SHP77 (cell line): ENCODE data around the gene ANKRD39.

ENCODE experiments used
- DNase-seq, 2 experiments: peaks; one replicate each; lab custom pipeline; 2025; lab: John Stamatoyannopoulos, UW

Gene ANKRD39

GRCh38 chr2:96887493-96888012, 29.7 kb upstream of the ANKRD39 start:
- no peak for DNase-seq

DNA sequence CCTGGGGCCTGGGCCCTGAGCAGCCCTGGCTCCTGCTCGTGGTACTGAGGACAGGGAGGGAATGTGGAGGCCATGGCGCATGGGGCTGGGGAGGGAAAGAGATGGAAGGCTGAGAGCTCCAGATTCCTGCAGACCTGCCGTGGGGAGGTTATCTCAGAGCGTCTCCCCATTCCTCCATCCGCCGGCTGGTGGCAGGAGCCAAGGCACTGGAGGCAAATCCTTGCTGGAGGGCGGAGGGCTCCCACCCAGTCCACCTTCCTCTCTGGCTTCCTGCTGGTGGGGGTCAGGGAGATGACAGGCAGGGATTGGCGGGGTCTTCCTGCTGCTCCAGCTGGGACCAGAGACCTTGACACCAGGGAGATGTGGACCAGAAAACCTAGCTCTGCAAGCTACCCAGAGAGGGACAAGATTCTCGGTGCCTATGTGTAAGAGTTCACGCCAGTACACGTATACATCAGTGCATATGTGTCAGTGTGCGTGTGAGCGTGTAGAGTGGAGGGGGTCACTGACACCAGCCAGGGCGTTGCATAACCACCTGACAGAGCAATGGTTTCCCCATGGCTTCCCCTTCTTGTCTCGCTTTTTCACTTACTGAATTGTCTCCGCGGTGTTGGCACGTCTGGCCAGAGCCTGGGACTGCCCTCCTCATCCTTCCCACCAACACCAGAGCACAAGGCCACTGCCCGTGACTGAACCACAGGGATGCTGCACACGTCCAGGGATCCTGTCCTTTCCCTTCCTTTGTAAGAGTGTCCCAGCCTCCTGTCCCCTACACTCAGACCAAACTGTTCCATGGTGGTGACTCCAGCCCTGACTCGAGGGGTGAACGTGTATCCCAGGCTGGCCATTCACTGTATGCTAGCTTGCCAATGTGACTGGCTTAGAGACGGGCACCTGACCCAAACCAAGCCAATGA, 27.9 kb upstream of the ANKRD39 start:
- DNase-seq = no peak

- no peak for DNase-seq
Observed at GRCh38 chr2:96884299-96885094, 26.7 kb upstream of the ANKRD39 start.

DNA sequence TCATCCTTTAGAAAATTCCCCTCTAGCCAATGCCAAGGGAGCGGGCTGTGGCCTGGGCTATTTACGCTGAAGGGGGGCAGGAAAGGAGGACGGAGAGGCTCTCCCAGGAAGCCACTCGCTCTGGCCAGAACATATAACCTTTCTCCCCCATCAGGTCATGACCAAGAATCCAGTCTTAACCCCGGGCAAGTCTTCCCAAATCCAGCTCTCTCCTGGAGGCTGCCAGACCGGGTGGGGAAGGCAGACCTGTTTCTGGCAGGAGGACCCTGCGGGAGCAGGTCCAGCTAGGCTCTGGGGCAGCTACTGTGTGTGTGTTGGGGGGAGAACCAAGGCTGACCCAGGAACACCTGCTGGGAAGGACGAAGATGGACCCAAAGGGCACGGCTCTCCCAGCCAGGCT, 25.5 kb upstream of the ANKRD39 start:
- DNase-seq = no peak

GRCh38 chr2:96882906-96883305, 25.1 kb upstream of the ANKRD39 start:
- DNase-seq = no peak

DNA sequence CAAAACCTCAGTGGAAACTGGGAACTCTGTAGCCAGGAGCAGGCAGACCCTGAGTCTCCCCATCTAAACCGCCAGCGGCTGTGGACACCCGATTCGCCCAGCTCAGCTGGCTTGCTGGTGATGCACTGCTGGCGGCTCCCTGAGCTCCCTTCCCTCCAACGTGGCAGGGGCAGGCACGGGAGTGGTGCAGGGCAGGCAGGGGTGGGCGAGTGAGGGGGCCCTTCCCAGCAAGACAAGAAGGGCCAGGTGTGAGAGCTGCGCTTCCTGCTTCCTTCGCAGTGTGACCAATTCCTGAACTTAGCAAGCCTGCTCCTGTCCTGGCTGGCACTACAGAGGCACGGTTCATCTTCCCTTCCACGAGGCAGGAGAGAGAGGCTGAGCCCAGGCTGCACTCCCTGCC, 24.4 kb upstream of the ANKRD39 start:
- no peak for DNase-seq

DNA sequence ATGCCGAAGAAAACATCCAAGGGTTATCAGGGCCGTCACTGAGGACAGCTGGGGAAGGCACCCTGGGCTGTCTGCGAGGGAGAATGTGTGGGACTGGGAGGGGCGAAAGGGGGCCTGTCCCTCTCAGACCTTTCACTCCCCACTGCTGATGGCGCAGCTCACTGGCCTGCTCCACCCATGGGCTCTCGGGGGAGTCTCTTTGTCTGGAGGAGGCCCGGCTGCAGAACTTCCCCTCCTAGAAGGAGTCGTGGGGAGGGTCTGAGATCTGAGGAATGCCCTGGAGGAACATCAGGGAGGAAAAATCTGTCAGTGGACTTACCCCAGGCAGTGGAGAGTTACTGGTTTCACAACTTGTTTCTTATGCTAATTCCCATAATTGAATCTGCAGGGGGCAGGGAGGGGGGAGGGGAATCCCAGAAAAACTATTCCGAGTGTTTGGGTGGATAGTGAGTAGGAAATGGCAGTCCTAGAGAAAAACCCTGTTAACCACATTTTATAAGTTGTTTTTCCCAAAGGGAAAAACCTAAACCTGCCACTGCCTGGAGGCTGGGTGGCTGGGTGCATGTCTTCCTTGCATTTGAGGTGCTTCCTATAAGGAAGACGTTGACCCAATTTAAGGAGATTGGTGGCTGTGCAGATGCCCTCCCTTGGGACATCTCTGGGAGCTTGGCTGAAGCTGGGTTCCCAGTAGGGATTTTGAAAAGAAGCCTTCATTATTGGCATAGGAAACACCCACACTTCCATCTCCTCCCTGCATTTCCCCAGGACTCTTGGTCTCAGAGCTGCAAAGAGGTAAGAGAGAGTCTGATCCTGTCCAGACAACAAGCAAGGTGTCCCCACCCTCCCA, 23.8 kb upstream of the ANKRD39 start:
- DNase-seq = no peak

GRCh38 chr2:96880891-96881273, 23.1 kb upstream of the ANKRD39 start:
- no peak for DNase-seq

- no peak for DNase-seq
Observed at GRCh38 chr2:96879545-96880040, 21.8 kb upstream of the ANKRD39 start.

- DNase-seq = no peak
Observed at GRCh38 chr2:96878796-96879544, 21.2 kb upstream of the ANKRD39 start.

DNA sequence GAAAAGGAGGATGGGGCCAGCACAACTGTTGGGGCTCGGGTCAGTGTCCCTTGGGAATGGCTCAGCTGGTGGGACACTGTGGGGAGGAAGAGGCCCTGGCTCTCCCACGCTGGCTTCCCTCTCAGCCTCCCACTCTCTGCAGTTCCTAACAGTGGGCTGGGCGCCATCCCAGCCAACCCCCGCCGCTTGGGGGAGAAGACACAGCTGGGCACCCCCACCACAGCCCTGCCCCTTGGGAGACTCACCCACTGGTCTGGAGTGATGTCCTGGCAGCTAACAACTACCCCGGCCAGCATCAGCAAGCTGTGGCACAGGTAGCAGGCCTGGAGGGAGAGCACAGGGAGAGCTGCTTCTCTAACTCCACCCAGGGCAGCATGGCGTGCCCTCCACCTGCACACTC, 20.4 kb upstream of the ANKRD39 start:
- DNase-seq = no peak

- DNase-seq = no peak
Observed at GRCh38 chr2:96877631-96878092, 19.8 kb upstream of the ANKRD39 start.

GRCh38 chr2:96877042-96877451, 19.2 kb upstream of the ANKRD39 start:
- DNase-seq = no peak

DNA sequence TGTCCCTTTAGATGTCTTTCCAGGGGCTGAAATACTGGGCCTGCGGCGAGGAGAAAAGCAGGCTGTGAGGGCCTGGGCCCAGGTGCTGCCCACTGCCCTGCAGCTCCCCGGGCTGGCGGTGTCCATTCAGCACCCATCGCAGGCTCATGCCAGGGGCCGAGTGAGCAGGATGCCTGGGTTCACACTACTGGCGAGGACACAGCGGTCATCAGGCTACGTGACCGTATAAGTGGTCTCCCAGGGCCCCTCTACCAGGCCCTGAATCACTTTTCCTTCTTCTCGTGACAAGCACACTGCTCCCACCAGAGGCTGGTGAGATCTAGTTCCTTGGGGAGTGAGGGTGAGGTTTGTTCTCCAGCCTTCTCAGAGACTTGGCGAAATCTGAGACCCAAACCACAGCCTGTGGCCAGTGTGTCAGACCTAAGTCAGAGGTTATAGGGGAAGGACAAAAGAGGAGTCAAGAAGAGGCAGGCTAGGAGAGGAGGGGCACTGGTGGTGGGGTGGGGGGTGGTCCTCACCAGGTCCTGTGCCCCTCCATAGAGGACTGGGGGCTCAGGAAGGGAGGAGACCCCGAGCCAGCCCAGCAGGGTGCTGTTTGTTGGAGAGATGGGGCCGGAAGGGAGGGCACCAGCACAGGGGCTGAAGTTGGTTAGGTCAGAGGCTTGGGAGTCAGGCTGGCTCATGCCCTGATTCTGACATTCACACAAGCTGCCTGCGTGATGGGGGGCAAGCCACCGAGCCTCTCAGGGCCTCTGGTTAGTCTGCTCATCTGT, 18.6 kb upstream of the ANKRD39 start:
- no peak for DNase-seq

DNA sequence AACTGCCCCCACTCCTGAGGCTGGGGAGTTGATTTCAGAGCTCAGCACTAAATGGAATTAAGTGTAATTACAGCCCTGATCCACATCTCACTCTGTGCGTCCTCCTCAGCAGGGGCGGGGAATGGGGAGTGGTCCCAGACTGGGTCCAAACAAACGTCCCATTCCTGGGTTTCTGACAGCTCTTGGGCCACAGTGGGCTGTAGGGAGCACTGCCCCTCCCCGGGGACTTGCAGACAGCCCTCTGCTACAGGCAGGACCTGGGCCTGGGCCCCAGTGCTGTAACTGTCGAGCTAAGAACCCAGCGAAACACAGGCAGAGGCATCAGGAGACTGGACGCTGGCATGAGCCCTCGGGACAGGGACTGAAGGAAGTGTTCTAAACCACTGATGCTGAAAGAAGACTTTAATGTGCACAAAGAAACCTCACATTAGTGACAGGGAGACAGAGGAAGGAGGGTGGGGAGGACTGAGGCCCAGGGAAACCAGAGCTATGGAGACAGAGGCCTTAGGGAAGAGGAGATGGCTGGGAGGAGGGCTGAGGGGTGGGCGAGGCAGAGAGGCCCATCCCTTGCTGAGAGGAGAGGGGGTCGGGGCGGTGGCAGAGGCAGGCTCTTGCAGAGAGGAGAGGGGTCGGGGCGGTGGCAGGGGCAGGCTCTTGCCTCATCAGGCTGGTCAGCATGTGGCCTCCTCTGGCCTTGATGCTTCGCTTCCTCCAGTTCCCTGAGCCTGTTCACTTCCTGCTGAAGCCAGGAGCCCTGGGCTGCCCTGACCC, 17.9 kb upstream of the ANKRD39 start:
- DNase-seq = no peak

- DNase-seq = no peak
Observed at GRCh38 chr2:96874198-96874831, 16.5 kb upstream of the ANKRD39 start.

- no peak for DNase-seq
Observed at GRCh38 chr2:96873651-96874096, 15.9 kb upstream of the ANKRD39 start.

DNA sequence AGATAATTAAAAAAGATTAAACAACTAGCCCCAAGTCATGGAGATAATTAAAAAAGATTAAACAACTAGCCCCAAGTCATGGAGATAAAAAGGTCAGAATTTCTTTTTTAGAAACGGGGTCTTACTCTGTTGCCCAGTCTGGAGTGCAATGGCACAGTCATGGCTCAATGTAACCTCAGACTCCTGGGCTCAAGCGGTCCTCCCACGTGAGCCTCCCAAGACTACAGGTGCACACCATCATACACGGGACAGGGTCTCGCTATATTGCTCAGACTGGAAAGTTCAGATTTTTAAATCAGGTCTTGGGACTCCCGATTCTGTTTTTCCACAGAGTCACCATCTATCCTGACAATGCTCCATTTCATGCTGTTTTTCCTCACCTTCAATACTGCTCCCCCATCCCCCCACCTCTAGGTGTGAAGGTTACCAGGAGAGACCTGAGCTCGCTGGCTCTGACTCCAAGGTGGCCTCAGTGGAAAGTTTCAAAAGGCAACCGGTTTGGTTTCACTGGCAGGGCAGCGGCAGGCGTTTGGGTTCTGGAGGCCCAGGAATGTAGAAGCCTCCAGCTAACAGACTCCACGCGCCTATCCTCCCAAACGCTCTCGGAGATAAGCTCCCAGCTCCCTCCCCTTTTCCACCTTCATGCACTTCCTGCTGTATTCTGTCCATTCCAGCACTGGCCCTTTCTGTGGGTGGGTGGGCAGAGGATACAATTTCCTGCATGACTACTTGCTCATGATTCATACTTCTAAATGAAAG, 15.0 kb upstream of the ANKRD39 start:
- DNase-seq = no peak
